AG04450 (cell line): ENCODE data around the gene RAB30. TPM values are rescaled to one million over a fixed set of nuclear protein-coding genes. Genes with fewer than 3 reads are reported as not detected.

Source experiments
- CTCF ChIA-PET: fragments of 300-600, 350-600 bp; formaldehyde crosslinking; extraction: SDS; loops from one replicate; lab custom pipeline; 2022; ENCODE audit warnings: antibody characterized with exemption, inconsistent platforms; lab: Charles Lee
- POLR2A ChIA-PET: fragments of 350-600 bp; formaldehyde crosslinking; extraction: SDS; loops from one replicate; lab custom pipeline; 2021; ENCODE audit warnings: antibody characterized with exemption, inconsistent platforms; lab: Yijun Ruan, JAX
- DNase-seq: peaks from one replicate; pipeline ENCODE4 v3.0.0-alpha.2; 2011; ENCODE audit warnings: low read depth, low spot score
- H3K27ac ChIP-seq: one replicate; pipeline ENCODE4 v1.5.1; 2012; ENCODE audit warnings: low read depth, low read length, control low read depth
- H3K27me3 ChIP-seq: one replicate; pipeline ENCODE4 v1.6.0; 2012; ENCODE audit warnings: low read length; ENCODE audit not compliant: control insufficient read depth, insufficient read depth
- H3K4me3 ChIP-seq: 2 replicates; pipeline ENCODE4 v1.5.1; 2011; ENCODE audit warnings: mild to moderate bottlenecking, low read depth, low read length, control low read depth
- H3K9me3 ChIP-seq: 2 replicates; pipeline ENCODE4 v1.5.1; 2012; ENCODE audit warnings: low read length; ENCODE audit not compliant: control insufficient read depth, insufficient read depth
- polyA plus RNA-seq: library from polyadenylated mRNA; depleted of rRNA; stranded (reverse); fragments of >200 nt; gene quantifications from 2 replicates; pipeline ENCODE4 v1.2.3, GENCODE V29; 2011
- TF ChIP-seq, protein P1 (sequence below): IDR thresholded peaks from 2 replicates; pipeline ENCODE4 v1.5.1; 2011; ENCODE audit warnings: low read depth, low read length, control low read depth, inconsistent platforms

RAB30 gene
- polyA plus RNA-seq, 1 experiment = 11.8 TPM

DNA sequence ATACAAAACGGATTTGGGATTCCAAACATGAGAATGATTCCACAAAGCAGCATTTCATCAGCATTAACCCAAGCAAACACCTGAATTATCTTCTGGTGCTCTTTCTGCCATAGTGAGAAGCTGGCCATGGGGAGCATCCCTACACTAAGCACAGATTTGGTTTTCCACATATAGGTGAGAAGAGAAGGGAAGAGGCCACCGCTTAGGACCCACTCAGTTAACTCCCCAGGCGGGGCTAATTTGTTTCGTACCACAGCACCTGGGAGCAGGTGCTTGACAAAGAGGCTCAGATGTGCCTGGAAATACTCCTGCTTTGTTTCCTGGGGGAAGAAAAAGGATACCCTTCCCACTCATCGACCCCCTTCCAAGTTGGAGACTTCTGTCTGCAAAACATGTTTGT, 64.2 kb downstream of the RAB30 start:
- POLR2A ChIA-PET = no interaction called here
- Histone ChIP-seq H3K4me3 (no peak overlapping the region), H3K9me3 (no peaks in the 10 kb centered on the region), H3K27me3 (no peaks in the 10 kb centered on the region), H3K27ac (no peak overlapping the region)
- no peak for DNase-seq
- TF ChIP-seq, protein P1, sequence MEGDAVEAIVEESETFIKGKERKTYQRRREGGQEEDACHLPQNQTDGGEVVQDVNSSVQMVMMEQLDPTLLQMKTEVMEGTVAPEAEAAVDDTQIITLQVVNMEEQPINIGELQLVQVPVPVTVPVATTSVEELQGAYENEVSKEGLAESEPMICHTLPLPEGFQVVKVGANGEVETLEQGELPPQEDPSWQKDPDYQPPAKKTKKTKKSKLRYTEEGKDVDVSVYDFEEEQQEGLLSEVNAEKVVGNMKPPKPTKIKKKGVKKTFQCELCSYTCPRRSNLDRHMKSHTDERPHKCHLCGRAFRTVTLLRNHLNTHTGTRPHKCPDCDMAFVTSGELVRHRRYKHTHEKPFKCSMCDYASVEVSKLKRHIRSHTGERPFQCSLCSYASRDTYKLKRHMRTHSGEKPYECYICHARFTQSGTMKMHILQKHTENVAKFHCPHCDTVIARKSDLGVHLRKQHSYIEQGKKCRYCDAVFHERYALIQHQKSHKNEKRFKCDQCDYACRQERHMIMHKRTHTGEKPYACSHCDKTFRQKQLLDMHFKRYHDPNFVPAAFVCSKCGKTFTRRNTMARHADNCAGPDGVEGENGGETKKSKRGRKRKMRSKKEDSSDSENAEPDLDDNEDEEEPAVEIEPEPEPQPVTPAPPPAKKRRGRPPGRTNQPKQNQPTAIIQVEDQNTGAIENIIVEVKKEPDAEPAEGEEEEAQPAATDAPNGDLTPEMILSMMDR = no peak
- CTCF ChIA-PET = no interaction called here

DNA sequence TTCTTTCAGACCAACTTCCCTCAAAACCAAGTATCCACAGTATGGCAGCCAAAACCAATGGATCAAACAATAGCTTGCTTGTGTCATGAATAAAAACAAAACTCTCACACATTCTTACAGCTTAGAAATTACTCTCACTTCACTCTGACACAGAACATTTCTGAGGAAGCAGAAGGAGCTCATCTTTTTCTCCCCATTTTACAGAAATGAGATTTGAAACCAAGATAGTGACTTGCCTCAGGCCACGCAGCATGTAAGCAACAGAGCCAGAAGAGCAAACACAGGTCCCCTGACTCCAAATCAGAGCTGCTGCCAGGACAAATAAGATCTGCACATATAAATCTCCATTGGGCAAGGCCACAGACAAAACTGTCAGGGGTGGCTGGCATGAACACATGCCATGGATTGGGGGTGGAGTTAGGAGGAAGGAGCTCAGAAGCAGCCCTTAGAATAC, 64.8 kb downstream of the RAB30 start:
- CTCF ChIA-PET = interaction anchor here (0.6 to 1.0 kb wide), 2 partner anchors 98 to 810 kb away, joined by 3 read pairs; no protein-coding TSS in a partner anchor
- no peaks in the 10 kb centered on the region for H3K27me3 ChIP-seq
- POLR2A ChIA-PET = no interaction called here
- DNase-seq = no peak
- TF ChIP-seq, protein P1 = no peak
- no peak overlapping the region for H3K27ac ChIP-seq
- H3K9me3 ChIP-seq = no peaks in the 10 kb centered on the region
- no peak overlapping the region for H3K4me3 ChIP-seq

DNA sequence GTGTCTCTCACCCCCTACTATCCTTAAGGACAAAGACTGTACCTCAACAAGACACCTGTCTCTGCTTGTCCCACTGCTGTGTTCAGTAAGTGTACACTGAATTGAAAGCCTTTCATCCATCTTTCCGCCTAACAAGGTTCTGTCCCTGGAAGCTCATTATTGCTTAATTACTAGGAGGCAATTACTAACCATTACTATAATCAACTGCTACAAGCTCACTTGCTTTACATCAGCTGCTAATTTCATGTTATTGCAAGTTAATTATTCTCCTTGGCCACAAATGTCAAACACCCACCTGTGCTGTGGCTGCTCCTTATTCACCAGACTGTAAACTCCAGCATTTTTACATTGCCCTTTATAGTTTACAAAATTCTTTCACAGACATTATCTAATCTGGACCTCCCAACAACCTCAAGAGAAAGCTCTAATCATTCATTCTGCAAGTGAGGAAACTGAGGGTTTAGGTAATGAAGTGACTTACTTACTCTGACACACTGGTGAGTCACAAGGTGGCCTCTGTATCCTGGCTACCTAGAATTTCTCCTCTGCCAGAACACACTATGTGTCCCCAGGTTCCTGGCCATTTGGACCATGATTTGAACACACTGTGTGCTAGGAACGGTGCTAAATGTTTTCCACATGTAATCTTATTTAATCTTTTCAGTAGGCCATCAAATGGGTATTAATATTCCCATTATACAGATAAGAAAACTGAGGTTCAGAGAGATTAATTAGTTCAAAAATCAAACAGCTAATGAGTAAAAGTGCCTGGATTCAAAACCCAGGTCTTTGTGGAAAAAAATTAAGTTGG, 66.7 kb downstream of the RAB30 start:
- DNase-seq = no peak
- no peak overlapping the region for H3K4me3 ChIP-seq
- TF ChIP-seq, protein P1 = no peak
- H3K27me3 ChIP-seq = no peaks in the 10 kb centered on the region
- CTCF ChIA-PET = no interaction called here
- no peak overlapping the region for H3K27ac ChIP-seq
- H3K9me3 ChIP-seq = no peaks in the 10 kb centered on the region
- POLR2A ChIA-PET = no interaction called here

DNA sequence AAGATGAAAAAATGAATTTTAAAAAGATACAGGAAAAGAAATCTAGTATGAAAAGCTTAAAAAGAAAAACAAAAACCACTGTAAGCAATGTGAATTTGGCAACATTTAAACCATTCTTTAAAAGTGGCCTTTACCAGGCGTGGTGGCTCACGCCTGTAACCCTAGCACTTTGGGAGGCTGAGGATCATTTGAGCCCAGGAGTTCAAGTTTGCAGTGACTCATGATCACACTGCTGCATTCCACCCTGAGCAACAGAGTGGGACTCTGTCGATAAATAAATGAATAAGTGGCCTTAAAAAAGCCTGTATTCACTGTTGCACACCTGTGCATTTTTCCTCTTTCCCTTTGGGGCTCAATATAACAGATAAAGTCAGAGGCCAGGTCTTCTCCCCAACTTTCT, 69.2 kb downstream of the RAB30 start:
- ChIA-PET CTCF (interaction anchor here (0.6 kb wide), 1 partner anchor 87 kb away, joined by 3 read pairs; no protein-coding TSS in a partner anchor), POLR2A (no interaction called here)
- H3K9me3 ChIP-seq = no peaks in the 10 kb centered on the region
- TF ChIP-seq, protein P1 = no peak
- H3K4me3 ChIP-seq = no peak overlapping the region
- no peak for DNase-seq
- H3K27ac ChIP-seq = no peak overlapping the region
- no peaks in the 10 kb centered on the region for H3K27me3 ChIP-seq

DNA sequence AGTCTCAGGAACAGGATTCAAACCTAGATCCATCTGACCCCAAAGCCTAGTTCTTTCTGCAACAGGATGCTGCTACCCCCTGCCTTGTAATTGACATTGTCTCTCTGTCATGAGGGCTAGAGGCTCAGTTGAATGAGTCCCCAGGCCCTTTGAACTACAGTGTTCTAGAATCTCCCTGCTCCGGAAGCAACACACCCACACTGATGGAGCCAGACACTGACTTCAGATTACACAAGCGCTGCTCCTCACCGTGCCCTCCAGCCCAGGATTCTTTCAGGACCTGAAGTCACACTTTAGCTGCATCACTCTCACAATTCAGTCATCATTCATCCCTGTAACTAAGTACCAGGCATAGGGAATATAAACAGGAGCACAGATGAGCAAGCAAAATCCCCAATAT, 69.6 kb downstream of the RAB30 start:
- TF ChIP-seq, protein P1 = no peak
- no peak for DNase-seq
- ChIA-PET POLR2A (no interaction called here), CTCF (interaction anchor here (0.6 kb wide), 1 partner anchor 87 kb away, joined by 3 read pairs; no protein-coding TSS in a partner anchor)
- Histone ChIP-seq H3K27me3 (no peaks in the 10 kb centered on the region), H3K4me3 (no peak overlapping the region), H3K9me3 (no peaks in the 10 kb centered on the region), H3K27ac (no peak overlapping the region)
